Measurements from ENCODE around the gene FGD2. TPM values are rescaled to one million over a fixed set of nuclear protein-coding genes. Genes with fewer than 3 reads are reported as not detected.

FGD2 gene
- total and polyA plus RNA-seq, 9 of the 15 experiments (the other 6 are each of a cell fraction or from before 2014, with no cell fraction given): 0.09 TPM; not detected in 8

- TF ChIP-seq ZKSCAN1 (IDR thresholded peaks at IDR 0.05; ENCODE audit: low read depth, low read length) (0 out of 2 replicates have a peak, but pooled peaks have one; percentile 17), ZC3H8 (IDR thresholded peaks at IDR 0.05) (no peak), KDM5B (IDR thresholded peaks at IDR 0.05; ENCODE audit: insufficient replicate concordance, low read depth, low read length) (no peak), SNIP1 (IDR thresholded peaks at IDR 0.05; ENCODE audit: low read depth) (no peak), ZNF77 (CRISPR knock-in tag; IDR thresholded peaks at IDR 0.05) (no peak), MCM7 (IDR thresholded peaks at IDR 0.05) (no peak), HINFP (tag; conservative IDR thresholded peaks at IDR 0.05; ENCODE audit: low read depth) (no peak), HMGN3 (IDR thresholded peaks at IDR 0.05; ENCODE audit: borderline replicate concordance, extremely low read depth, insufficient read length, low read depth, low read length) (no peak), CHD7 (IDR thresholded peaks at IDR 0.05; ENCODE audit: low read depth, low read length) (no peak), BRD9 (IDR thresholded peaks at IDR 0.05; ENCODE audit: low read depth, partially characterized antibody) (no peak), ZNF696 (CRISPR knock-in tag; conservative IDR thresholded peaks at IDR 0.05) (no peak), MAFG (tag; conservative IDR thresholded peaks at IDR 0.05) (no peak), NFE2 (IDR thresholded peaks at IDR 0.05; ENCODE audit: low read depth) (no peak), TGIF2 (CRISPR knock-in tag; IDR thresholded peaks at IDR 0.05) (no peak), IRF9 (tag; IDR thresholded peaks at IDR 0.05) (no peak)
Observed at GRCh38 chr6:36977470-36977941, 27.9 kb upstream of the FGD2 start (continued).
